ENCODE data around the gene DAGLB. TPM values are rescaled to one million over a fixed set of nuclear protein-coding genes. Genes with fewer than 3 reads are reported as not detected.
A peak's percentile ranks its signal among the peaks of the same experiment; 100 is the strongest.

The DAGLB gene
- total and polyA plus RNA-seq, 2 of the 8 experiments (the other 6 are each of a cell fraction or from before 2014, with no cell fraction given) = 27.0 to 39.6 TPM

- H2BK12ac ChIP-seq (ENCODE audit: low read depth, low read length) = no peak overlapping the region
- ChIA-PET POLR2A (ENCODE audit: partially characterized antibody) (interaction anchor here (1.4 to 1.7 kb wide), 3 partner anchors 9 to 26 kb away, joined by 3 to 10 read pairs (median 7); no protein-coding TSS in a partner anchor), CTCF (ENCODE audit: partially characterized antibody) (interaction anchor here (1.2 to 1.9 kb wide), 4 partner anchors 9 to 13 kb away, joined by 3 to 8 read pairs (median 4); no protein-coding TSS in a partner anchor)
- H4K91ac ChIP-seq (replicated peaks; ENCODE audit: insufficient read length, low read length) = no peak overlapping the region
- H3K4me3 ChIP-seq (ENCODE audit: extremely low read depth in 1 of 4, insufficient read depth in 2 of 4, low read depth in 3 of 4, low read length in 4 of 4) = no peak overlapping the region
- H4K20me1 ChIP-seq (replicated peaks in 1 of 2; ENCODE audit: control insufficient read depth in 1 of 2, insufficient read depth in 2 of 2, low read length in 2 of 2) = peaks cover 5 to 12% of the 10 kb centered on the region in 2 experiments
- 95% methylated on average over 5 of the region's 5 CpGs; no CpG with 5 or more reads in 1 of the 2 experiments for WGBS, 2 experiments (ENCODE audit: extremely low coverage in 1 of 2, insufficient coverage in 1 of 2, insufficient read length in 1 of 2, insufficient replicate concordance in 2 of 2, low coverage in 1 of 2, low lambda C conversion rate in 2 of 2, missing lambda C conversion rate in 1 of 2)
- H3K9ac ChIP-seq (replicated peaks in 1 of 4; ENCODE audit: extremely low read depth in 1 of 4, low read depth in 3 of 4, low read length in 3 of 4) = no peak overlapping the region
- H3K23ac ChIP-seq (ENCODE audit: insufficient read length) = no peak overlapping the region
- no peak overlapping the region for H2BK5ac ChIP-seq (ENCODE audit: low read depth, low read length)
- H3K4ac ChIP-seq (replicated peaks; ENCODE audit: insufficient read length, low read depth, low read length) = no peak overlapping the region
- no peaks in the 10 kb centered on the region for H3K23me2 ChIP-seq (ENCODE audit: low read depth, low read length)
- H3K36me3 ChIP-seq (ENCODE audit: control insufficient read depth in 2 of 4, insufficient read depth in 4 of 4, low read length in 3 of 4) = peaks cover 17 to 67% (median 33%) of the 10 kb centered on the region in 4 experiments
- H3K79me2 ChIP-seq (ENCODE audit: control insufficient read depth in 1 of 2, insufficient read depth in 2 of 2, low read length in 2 of 2) = no peaks in the 10 kb centered on the region
- H3K79me1 ChIP-seq (ENCODE audit: low read depth, low read length) = no peaks in the 10 kb centered on the region
- H4K5ac ChIP-seq (ENCODE audit: insufficient read length, low read depth, low read length) = no peak overlapping the region
- no peak overlapping the region for H3K14ac ChIP-seq (ENCODE audit: insufficient read length)
- no peak overlapping the region for H2BK120ac ChIP-seq (replicated peaks; ENCODE audit: low read depth, low read length)
- H3K27me3 ChIP-seq (replicated peaks in 1 of 4; ENCODE audit: control insufficient read depth in 3 of 4, extremely low read depth in 1 of 4, insufficient read depth in 3 of 4, low read length in 3 of 4) = no peaks in the 10 kb centered on the region
- no peak overlapping the region for H2AFZ ChIP-seq (ENCODE audit: low read length)
- no peak overlapping the region for H2BK20ac ChIP-seq (ENCODE audit: low read length)
- no peak overlapping the region for H3K27ac ChIP-seq (ENCODE audit: low read depth, low read length)
- H3K4me1 ChIP-seq (replicated peaks in 1 of 4; ENCODE audit: control insufficient read depth in 3 of 4, insufficient read depth in 4 of 4, low read length in 3 of 4) = peaks cover 0 to 3% (median 0%) of the 10 kb centered on the region in 4 experiments; a peak in 1 of 7 replicates
- FAIRE-seq (no peak), DNase-seq (ENCODE audit: low read depth in 1 of 2, low spot score in 2 of 2) (no peak)
- H3K56ac ChIP-seq (replicated peaks; ENCODE audit: insufficient read length, low read depth, low read length) = no peak overlapping the region
- H4K8ac ChIP-seq (ENCODE audit: extremely low read depth, insufficient read depth, low read length) = no peak overlapping the region
- no peak overlapping the region for H3K4me2 ChIP-seq (ENCODE audit: insufficient read depth in 1 of 2, low read depth in 2 of 2, low read length in 2 of 2)
- 0 out of 2 replicates have a peak, but pooled peaks have one; percentile 18 for TF ChIP-seq KDM1A (IDR thresholded peaks at IDR 0.05; ENCODE audit: borderline replicate concordance, low read length)
- TF ChIP-seq EP300 (IDR thresholded peaks at IDR 0.05; ENCODE audit: borderline replicate concordance in 1 of 2, low read depth in 2 of 2, low read length in 2 of 2) = no peak
- no peak overlapping the region for H2BK15ac ChIP-seq (ENCODE audit: low read length)
- no peak overlapping the region for H3K18ac ChIP-seq (ENCODE audit: extremely low read depth, low read length)
- peaks cover 8 to 11% of the 10 kb centered on the region in 2 experiments for H3K9me3 ChIP-seq (ENCODE audit: insufficient read depth in 2 of 2, low read depth in 1 of 2, low read length in 1 of 2)
- no peak overlapping the region for H2AK5ac ChIP-seq (ENCODE audit: low read depth, low read length)
Measured at GRCh38 chr7:6417408-6417807, 30.3 kb downstream of the DAGLB start.
